ENCODE measurements around the gene GRIN2A.

The GRIN2A gene

DNA sequence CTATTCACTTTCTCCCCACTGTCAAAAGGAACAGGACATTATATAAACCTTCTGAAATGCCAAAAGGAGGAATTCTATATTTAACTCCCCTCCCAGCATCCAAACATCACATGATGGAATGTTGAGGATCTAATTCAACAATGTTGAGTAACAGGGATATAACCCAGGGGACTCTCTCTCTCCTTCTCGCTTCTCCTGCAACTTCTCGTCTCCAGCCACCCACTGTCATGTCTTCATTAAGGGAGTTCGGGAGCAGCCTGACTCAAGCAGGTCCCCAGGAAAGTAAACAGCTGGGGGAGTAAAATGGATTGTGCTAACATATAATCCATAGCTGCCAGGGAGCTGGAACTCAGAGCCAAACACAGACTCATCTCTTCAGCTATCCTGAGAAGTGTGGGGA, 51.7 kb downstream of the GRIN2A start:
- no peaks in the 10 kb centered on the region for H3K4me1 Mint-ChIP-seq (ENCODE audit: low read depth)
- H3K27me3 Mint-ChIP-seq (ENCODE audit: low read depth): no peaks in the 10 kb centered on the region
- no peaks in the 10 kb centered on the region for H3K9me3 Mint-ChIP-seq

GRCh38 chr16:10128397-10129258, 53.6 kb downstream of the GRIN2A start:
- no peak overlapping the region for H3K27ac Mint-ChIP-seq
- no peaks in the 10 kb centered on the region for H3K4me1 Mint-ChIP-seq (ENCODE audit: low read depth)
- H3K4me3 Mint-ChIP-seq: no peak overlapping the region
- H3K9me3 Mint-ChIP-seq: no peaks in the 10 kb centered on the region
- H3K27me3 Mint-ChIP-seq (ENCODE audit: low read depth): no peaks in the 10 kb centered on the region
- no peaks in the 10 kb centered on the region for H3K36me3 Mint-ChIP-seq (ENCODE audit: low read depth)

More for the DNA sequence above, 51.7 kb downstream of the GRIN2A start:
- Mint-ChIP-seq H3K36me3 (ENCODE audit: low read depth) (no peaks in the 10 kb centered on the region), H3K27ac (no peak overlapping the region), H3K4me3 (no peak overlapping the region)

- H3K27me3 Mint-ChIP-seq (ENCODE audit: low read depth): no peaks in the 10 kb centered on the region
- no peaks in the 10 kb centered on the region for H3K36me3 Mint-ChIP-seq (ENCODE audit: low read depth)
- no peak overlapping the region for H3K27ac Mint-ChIP-seq
- no peaks in the 10 kb centered on the region for H3K9me3 Mint-ChIP-seq
- no peaks in the 10 kb centered on the region for H3K4me1 Mint-ChIP-seq (ENCODE audit: low read depth)
- no peak overlapping the region for H3K4me3 Mint-ChIP-seq
These were observed 55.5 kb downstream of the GRIN2A start for GRCh38 chr16:10126686-10127085.

DNA sequence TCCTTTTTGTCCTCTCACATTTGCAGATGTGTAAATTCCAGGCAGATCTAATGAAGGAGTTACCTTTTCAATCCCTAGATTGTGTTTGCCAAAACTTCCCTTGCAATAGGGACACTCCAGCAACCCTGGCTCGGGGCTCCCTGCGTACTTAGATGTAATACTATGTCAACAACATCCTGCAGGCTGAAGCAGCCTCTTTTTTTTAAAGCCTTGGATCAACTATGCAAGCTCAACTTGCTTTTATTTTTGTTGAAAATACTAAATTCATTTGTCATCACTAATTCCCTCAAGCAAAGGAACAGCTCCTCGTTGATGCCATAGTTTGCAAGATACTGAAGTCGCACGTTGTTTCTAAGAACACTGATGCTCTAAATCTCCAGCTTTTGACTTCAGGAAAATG, 59.1 kb downstream of the GRIN2A start:
- no peaks in the 10 kb centered on the region for H3K4me1 Mint-ChIP-seq (ENCODE audit: low read depth)
- H3K27me3 Mint-ChIP-seq (ENCODE audit: low read depth): no peaks in the 10 kb centered on the region
- no peaks in the 10 kb centered on the region for H3K9me3 Mint-ChIP-seq
- H3K36me3 Mint-ChIP-seq (ENCODE audit: low read depth): no peaks in the 10 kb centered on the region
- no peak overlapping the region for H3K4me3 Mint-ChIP-seq
- H3K27ac Mint-ChIP-seq: no peak overlapping the region

DNA sequence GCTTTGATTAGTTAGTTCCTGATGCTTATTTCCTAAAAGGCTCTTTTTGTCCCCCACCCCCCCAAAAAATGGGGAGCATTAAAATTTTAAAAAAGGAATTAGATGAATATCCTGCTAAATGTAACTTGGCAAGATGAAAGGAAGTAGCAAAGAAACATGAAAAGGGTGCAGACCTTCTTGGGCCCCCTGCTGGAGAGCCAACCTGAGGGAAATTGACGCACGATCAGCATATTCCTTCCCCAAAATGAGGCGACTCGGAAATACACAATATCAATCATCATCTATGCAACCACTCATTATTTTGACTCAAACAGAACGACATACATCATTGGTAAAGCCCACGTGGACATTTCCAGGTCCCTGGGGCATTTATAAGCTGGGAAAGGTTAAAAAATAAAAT, 59.7 kb downstream of the GRIN2A start:
- Mint-ChIP-seq H3K27me3 (ENCODE audit: low read depth) (no peaks in the 10 kb centered on the region), H3K4me3 (no peak overlapping the region), H3K36me3 (ENCODE audit: low read depth) (no peaks in the 10 kb centered on the region), H3K27ac (no peak overlapping the region), H3K4me1 (ENCODE audit: low read depth) (no peaks in the 10 kb centered on the region), H3K9me3 (no peaks in the 10 kb centered on the region)

DNA sequence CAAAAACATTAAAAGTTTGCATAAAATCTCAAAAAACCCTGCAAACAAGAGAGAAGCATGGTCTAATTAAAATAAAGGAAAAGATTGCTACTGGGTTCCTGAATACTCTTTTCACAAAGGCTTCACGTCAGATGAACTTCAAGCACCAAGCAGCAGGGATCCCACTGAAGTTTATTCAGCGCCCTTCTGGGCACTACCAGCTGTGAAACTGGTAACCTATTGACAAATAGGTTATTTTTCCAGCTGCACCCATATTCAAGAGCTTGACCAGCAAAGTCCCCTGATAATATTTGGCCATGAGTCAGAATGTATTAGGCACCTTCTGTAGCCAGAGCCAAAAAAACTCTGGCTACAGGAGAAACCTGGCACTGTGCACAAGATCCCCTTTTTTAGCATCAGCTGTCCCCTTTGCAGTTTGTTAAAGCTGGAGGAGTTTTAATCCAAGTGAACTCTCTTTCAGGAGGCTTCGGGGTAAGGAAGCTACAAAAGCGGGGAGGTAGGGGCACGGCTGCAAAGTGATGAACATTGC, 60.3 kb downstream of the GRIN2A start:
- H3K36me3 Mint-ChIP-seq (ENCODE audit: low read depth): no peaks in the 10 kb centered on the region
- no peaks in the 10 kb centered on the region for H3K27me3 Mint-ChIP-seq (ENCODE audit: low read depth)
- H3K4me1 Mint-ChIP-seq (ENCODE audit: low read depth): no peaks in the 10 kb centered on the region
- H3K4me3 Mint-ChIP-seq: no peak overlapping the region
- no peak overlapping the region for H3K27ac Mint-ChIP-seq
- no peaks in the 10 kb centered on the region for H3K9me3 Mint-ChIP-seq

DNA sequence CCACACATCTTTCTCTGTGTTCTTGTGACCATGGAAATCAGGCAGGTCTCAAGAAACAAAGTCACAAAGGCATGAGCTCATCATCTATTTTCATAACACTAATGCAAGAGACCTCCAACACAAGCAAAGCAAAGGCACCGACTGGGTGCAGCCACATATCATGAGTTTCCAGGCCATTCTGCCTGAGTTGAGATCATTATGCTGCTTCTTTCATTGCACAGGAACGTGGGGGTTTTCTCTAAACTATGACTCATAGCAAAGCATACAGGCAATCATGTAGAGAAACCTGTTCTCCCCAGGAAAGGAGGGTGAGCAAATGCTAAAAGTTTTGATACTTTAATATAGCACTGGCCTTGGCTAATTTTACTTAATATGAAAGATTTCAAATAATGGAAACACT, 60.7 kb downstream of the GRIN2A start:
- no peak overlapping the region for H3K27ac Mint-ChIP-seq
- no peaks in the 10 kb centered on the region for H3K36me3 Mint-ChIP-seq (ENCODE audit: low read depth)
- no peaks in the 10 kb centered on the region for H3K9me3 Mint-ChIP-seq
- H3K27me3 Mint-ChIP-seq (ENCODE audit: low read depth): no peaks in the 10 kb centered on the region
- no peak overlapping the region for H3K4me3 Mint-ChIP-seq
- H3K4me1 Mint-ChIP-seq (ENCODE audit: low read depth): no peaks in the 10 kb centered on the region

DNA sequence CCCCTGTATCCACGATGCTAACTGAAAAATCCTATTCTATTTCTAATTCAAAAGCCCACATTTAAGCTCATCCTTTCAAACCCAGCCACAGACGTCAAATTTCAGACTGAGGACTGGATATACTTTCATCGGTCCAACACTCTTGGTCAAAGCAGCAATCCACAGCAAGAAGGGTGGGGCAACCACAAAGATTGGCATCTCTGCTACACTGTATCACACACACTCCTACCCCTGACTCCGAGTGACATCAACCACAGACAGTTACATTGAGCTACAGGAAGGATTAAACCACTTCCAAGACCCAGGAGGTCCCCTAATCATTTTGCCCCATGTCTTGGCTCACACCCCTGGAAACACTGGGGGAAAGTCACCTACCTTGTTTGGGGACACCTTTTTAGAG, 61.3 kb downstream of the GRIN2A start:
- no peaks in the 10 kb centered on the region for H3K9me3 Mint-ChIP-seq
- H3K27ac Mint-ChIP-seq: no peak overlapping the region
- no peaks in the 10 kb centered on the region for H3K36me3 Mint-ChIP-seq (ENCODE audit: low read depth)
- H3K27me3 Mint-ChIP-seq (ENCODE audit: low read depth): no peaks in the 10 kb centered on the region
- H3K4me3 Mint-ChIP-seq: no peak overlapping the region
- H3K4me1 Mint-ChIP-seq (ENCODE audit: low read depth): no peaks in the 10 kb centered on the region

DNA sequence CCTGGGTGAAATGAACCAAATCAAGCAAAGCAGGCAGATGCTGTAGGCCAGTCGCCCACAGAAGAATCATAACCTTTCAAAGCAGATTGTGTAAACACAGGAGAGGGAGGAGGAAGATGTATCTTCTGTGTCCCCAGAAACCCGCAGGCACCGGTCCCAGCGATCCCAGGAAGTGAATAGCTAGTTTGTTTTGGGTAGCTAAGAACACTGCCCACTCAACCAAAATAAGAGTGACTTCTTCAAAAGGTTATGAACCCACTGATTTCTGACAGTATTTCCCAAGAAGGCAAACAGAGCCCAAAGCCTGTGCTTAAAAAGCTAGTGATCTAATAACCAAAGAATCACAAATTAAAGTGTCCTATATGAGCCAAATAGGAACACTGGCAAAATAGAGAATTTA, 67.8 kb downstream of the GRIN2A start:
- Mint-ChIP-seq H3K27me3 (ENCODE audit: low read depth) (no peaks in the 10 kb centered on the region), H3K9me3 (no peaks in the 10 kb centered on the region), H3K4me1 (ENCODE audit: low read depth) (no peaks in the 10 kb centered on the region), H3K27ac (no peak overlapping the region), H3K4me3 (no peak overlapping the region), H3K36me3 (ENCODE audit: low read depth) (no peaks in the 10 kb centered on the region)

DNA sequence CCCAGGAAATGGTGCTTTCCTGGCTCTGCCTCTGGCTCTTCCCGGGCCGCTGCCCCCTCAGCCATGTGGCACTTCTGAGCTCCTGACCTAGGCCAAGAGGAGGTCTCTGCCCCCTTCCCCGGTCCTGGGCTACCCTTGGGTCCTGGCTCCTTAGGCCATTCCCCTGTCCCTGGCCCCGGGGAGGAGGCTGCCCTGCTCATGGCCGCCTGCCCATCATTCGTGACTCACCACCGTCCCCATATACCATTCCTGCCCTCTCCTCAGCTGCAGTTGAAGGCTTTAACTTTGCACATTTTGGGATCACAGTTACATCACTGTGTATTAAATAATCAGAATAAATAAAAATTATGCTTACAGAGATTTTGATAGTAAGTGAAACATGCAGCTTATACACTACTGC, 69.0 kb downstream of the GRIN2A start:
- Mint-ChIP-seq H3K27me3 (ENCODE audit: low read depth) (no peaks in the 10 kb centered on the region), H3K9me3 (no peaks in the 10 kb centered on the region), H3K36me3 (ENCODE audit: low read depth) (no peaks in the 10 kb centered on the region), H3K27ac (no peak overlapping the region), H3K4me3 (no peak overlapping the region), H3K4me1 (ENCODE audit: low read depth) (no peaks in the 10 kb centered on the region)

- no peaks in the 10 kb centered on the region for H3K27me3 Mint-ChIP-seq (ENCODE audit: low read depth)
- H3K4me3 Mint-ChIP-seq: no peak overlapping the region
- H3K9me3 Mint-ChIP-seq: no peaks in the 10 kb centered on the region
- no peaks in the 10 kb centered on the region for H3K36me3 Mint-ChIP-seq (ENCODE audit: low read depth)
- no peak overlapping the region for H3K27ac Mint-ChIP-seq
- no peaks in the 10 kb centered on the region for H3K4me1 Mint-ChIP-seq (ENCODE audit: low read depth)
These were observed 70.2 kb downstream of the GRIN2A start for GRCh38 chr16:10112021-10112420.

DNA sequence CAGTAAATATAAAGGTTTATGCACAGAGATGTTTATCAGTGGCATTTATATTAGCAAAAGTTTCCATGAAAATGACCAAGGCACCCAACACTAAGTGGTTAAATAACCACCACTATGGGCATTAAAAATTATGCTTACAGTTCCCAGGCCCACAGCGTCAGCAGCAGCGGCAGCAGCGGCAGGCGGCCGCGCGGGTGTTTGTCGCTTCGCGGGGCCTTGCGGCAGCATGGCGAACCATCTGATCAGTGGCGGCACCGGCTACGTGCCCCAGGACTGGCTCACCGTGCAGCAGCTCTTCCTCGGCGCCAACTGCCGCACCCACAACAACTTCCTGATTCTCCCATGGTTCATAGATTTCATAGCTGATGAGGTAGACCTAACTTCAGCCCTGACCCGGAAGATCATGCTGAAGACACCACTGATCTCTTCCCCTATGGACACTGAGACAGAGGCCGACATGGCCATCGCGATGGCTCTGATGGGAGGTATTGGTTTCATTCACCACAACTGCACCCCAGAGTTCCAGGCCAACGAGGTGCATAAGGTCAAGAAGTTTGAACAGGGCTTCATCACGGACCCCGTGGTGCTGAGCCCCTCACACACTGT, 71.0 kb downstream of the GRIN2A start:
- Mint-ChIP-seq H3K9me3 (no peaks in the 10 kb centered on the region), H3K27ac (no peak overlapping the region), H3K36me3 (ENCODE audit: low read depth) (no peaks in the 10 kb centered on the region), H3K4me1 (ENCODE audit: low read depth) (no peaks in the 10 kb centered on the region), H3K27me3 (ENCODE audit: low read depth) (no peaks in the 10 kb centered on the region), H3K4me3 (no peak overlapping the region)

DNA sequence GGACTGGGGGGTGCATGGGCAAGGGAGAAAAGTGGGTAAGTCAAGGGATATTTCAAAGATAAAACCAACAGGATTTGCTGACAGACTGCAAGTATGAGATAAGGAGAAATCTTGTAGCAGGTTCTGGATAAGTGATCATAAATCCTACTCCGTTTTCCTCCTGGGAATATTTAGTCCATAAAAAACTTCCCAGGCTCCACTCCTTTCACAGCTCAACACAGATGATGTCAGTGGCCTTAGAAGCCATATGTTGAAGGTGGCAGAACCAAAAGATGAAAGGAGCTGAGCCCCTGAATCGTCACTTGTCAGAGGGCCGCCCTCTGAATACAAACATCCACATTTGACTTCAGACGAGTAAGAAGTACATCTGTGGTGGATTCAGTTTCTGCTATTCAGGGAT, 71.7 kb downstream of the GRIN2A start:
- Mint-ChIP-seq H3K27me3 (ENCODE audit: low read depth) (no peaks in the 10 kb centered on the region), H3K9me3 (no peaks in the 10 kb centered on the region), H3K36me3 (ENCODE audit: low read depth) (no peaks in the 10 kb centered on the region), H3K27ac (no peak overlapping the region), H3K4me1 (ENCODE audit: low read depth) (no peaks in the 10 kb centered on the region), H3K4me3 (no peak overlapping the region)

GRCh38 chr16:10107081-10107480, 75.1 kb downstream of the GRIN2A start:
- Mint-ChIP-seq H3K27me3 (ENCODE audit: low read depth) (no peaks in the 10 kb centered on the region), H3K36me3 (ENCODE audit: low read depth) (no peaks in the 10 kb centered on the region), H3K27ac (no peak overlapping the region), H3K4me3 (no peak overlapping the region), H3K4me1 (ENCODE audit: low read depth) (no peaks in the 10 kb centered on the region), H3K9me3 (peaks cover 3% of the 10 kb centered on the region)

DNA sequence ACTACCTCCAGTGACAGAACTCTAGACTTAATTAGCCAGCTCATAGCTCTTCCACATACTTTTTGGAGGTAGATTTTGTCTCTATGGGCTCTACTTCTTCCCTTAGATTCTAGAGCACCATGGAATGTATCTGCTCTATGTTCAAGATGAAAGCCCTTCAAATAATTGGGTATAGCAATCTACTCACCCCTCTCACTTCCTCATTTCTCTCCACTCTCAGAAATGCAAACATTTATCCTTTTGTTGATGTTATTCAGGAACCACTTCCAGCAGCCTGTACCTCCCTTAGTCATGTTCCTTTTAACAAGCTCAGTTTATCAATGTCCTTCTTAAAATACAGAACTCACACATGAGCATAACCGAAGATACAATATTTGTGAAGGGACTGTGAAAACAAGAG, 78.5 kb downstream of the GRIN2A start:
- Mint-ChIP-seq H3K27ac (no peak overlapping the region), H3K9me3 (peaks cover 3% of the 10 kb centered on the region), H3K36me3 (ENCODE audit: low read depth) (no peaks in the 10 kb centered on the region), H3K4me1 (ENCODE audit: low read depth) (no peaks in the 10 kb centered on the region), H3K27me3 (ENCODE audit: low read depth) (no peaks in the 10 kb centered on the region), H3K4me3 (no peak overlapping the region)
